ENCODE results near the gene PPOX. TPM values are rescaled to one million over a fixed set of nuclear protein-coding genes. Genes with fewer than 3 reads are reported as not detected.
A peak's percentile ranks its signal among the peaks of the same experiment; 100 is the strongest.

The PPOX gene
- polyA plus RNA-seq, 1 of the 3 experiments (the other 2 are of a cell fraction), result 30.7 TPM

DNA sequence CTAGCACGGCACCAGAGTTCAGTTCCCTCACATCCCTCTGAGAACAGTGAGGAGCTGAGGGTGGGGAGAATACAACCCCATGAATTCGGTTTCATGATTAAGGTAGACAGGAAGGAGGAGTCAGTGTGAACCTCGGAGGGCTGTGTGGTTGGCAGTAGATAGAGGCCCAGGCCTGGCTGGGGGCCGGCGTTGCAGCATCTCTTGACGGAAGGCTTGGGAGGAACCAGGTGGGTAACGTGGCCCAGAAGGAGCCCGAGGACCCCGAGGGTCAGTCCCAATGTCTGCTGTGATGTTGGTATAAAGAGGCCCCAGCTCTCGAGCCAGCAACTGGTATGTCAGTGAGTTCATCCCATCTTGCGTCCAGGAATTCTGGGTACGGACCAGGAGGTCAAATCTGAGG, 5.5 kb downstream of the PPOX start (continued):
- TF ChIP-seq, protein P1, sequence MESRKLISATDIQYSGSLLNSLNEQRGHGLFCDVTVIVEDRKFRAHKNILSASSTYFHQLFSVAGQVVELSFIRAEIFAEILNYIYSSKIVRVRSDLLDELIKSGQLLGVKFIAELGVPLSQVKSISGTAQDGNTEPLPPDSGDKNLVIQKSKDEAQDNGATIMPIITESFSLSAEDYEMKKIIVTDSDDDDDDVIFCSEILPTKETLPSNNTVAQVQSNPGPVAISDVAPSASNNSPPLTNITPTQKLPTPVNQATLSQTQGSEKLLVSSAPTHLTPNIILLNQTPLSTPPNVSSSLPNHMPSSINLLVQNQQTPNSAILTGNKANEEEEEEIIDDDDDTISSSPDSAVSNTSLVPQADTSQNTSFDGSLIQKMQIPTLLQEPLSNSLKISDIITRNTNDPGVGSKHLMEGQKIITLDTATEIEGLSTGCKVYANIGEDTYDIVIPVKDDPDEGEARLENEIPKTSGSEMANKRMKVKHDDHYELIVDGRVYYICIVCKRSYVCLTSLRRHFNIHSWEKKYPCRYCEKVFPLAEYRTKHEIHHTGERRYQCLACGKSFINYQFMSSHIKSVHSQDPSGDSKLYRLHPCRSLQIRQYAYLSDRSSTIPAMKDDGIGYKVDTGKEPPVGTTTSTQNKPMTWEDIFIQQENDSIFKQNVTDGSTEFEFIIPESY (IDR thresholded peaks at IDR 0.05; ENCODE audit: borderline replicate concordance, low read depth), result no peak
- no peak for TF ChIP-seq RFX5 (IDR thresholded peaks at IDR 0.05; ENCODE audit: low read length)

DNA sequence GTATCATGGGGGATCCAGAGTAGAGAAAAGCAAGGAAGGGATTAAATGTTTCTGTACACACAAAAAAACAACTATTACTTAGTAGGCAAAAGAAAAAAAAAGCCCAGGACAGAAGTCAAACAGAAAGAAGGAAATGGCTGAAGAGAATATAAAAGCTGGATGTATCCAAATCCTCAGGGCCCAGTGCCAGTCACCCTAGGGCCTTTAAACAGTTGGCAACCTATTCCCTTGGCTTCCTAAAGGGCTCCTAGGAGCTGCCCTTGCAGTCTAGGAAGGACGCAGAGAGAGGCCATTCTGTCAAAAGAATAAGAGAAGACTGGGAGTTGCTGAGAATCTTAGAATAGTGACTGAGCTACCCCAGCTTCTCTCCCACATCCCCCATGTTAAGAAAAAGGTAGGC, 6.1 kb downstream of the PPOX start:
- Histone ChIP-seq H3K27ac (ENCODE audit: low read depth in 2 of 2, low read length in 1 of 2) (no peak overlapping the region), H2AFZ (ENCODE audit: low read depth) (no peak overlapping the region), H3K27me3 (ENCODE audit: insufficient read depth) (no peaks in the 10 kb centered on the region), H3K4me2 (no peak overlapping the region), H3K9me3 (no peaks in the 10 kb centered on the region), H3K36me3 (replicated peaks in 1 of 2; ENCODE audit: control insufficient read depth in 1 of 2, insufficient read depth in 2 of 2, low read length in 1 of 2) (peaks cover 37 to 61% of the 10 kb centered on the region in 2 experiments), H3K79me2 (ENCODE audit: insufficient read depth) (peaks cover 17% of the 10 kb centered on the region), H3F3A (replicated peaks; ENCODE audit: insufficient read depth) (no peaks in the 10 kb centered on the region), H3K4me1 (ENCODE audit: control insufficient read depth in 1 of 2, insufficient read depth in 2 of 2, low read depth in 1 of 2, low read length in 1 of 2) (peaks cover 0 to 17% of the 10 kb centered on the region in 2 experiments; a peak in 1 of 4 replicates), H3K4me3 (ENCODE audit: low read depth in 2 of 2, low read length in 1 of 2) (no peak overlapping the region), H3K9ac (no peak overlapping the region), H3K9me2 (no peaks in the 10 kb centered on the region), H4K20me1 (ENCODE audit: insufficient read depth) (no peaks in the 10 kb centered on the region)
- ChIA-PET CTCF (no interaction called here), POLR2A (no interaction called here)
- WGBS (ENCODE audit: low lambda C conversion rate), result 71% methylated on average over 1 of the region's 1 CpG
- TF ChIP-seq SIN3A (IDR thresholded peaks at IDR 0.05; ENCODE audit: borderline replicate concordance, low read depth, low read length) (no peak), FOSL2 (IDR thresholded peaks at IDR 0.05; ENCODE audit: borderline replicate concordance, low read depth) (no peak), MXI1 (IDR thresholded peaks at IDR 0.05; ENCODE audit: low read depth, low read length) (no peak), TCF12 (IDR thresholded peaks at IDR 0.05) (no peak), SMC3 (IDR thresholded peaks at IDR 0.05; ENCODE audit: low read depth, low read length) (no peak)
- TF ChIP-seq, protein P2, sequence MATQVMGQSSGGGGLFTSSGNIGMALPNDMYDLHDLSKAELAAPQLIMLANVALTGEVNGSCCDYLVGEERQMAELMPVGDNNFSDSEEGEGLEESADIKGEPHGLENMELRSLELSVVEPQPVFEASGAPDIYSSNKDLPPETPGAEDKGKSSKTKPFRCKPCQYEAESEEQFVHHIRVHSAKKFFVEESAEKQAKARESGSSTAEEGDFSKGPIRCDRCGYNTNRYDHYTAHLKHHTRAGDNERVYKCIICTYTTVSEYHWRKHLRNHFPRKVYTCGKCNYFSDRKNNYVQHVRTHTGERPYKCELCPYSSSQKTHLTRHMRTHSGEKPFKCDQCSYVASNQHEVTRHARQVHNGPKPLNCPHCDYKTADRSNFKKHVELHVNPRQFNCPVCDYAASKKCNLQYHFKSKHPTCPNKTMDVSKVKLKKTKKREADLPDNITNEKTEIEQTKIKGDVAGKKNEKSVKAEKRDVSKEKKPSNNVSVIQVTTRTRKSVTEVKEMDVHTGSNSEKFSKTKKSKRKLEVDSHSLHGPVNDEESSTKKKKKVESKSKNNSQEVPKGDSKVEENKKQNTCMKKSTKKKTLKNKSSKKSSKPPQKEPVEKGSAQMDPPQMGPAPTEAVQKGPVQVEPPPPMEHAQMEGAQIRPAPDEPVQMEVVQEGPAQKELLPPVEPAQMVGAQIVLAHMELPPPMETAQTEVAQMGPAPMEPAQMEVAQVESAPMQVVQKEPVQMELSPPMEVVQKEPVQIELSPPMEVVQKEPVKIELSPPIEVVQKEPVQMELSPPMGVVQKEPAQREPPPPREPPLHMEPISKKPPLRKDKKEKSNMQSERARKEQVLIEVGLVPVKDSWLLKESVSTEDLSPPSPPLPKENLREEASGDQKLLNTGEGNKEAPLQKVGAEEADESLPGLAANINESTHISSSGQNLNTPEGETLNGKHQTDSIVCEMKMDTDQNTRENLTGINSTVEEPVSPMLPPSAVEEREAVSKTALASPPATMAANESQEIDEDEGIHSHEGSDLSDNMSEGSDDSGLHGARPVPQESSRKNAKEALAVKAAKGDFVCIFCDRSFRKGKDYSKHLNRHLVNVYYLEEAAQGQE (IDR thresholded peaks at IDR 0.05; ENCODE audit: low read depth, low read length), result no peak
- DNase-seq, result no peak

DNA sequence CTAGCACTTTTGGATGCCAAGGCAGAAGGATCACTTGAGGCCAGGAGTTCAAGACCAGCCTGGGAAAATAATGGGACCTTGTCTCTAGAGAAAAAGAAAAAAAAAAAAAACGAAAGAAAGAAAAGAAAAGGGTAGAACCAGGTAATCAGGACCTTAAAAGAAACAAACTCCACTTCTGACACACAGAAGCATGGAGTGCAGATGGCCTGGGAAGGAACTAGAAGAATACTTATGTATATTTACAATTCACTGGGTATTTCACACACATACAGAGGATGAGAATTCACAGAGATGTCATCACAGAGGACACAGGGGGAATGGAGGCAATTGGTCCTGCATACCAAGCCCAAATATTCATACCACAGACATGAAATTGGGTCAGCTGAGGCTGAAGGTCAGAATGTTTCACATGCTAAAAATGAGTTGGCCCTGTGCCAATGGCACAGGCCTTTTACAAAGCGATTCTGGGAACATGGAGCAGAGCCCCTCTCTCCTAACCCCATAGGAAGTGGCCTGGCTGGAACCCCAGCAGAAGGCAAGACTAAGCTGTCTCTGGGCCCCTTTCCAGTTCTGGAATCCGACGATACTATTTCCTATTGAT, 6.7 kb downstream of the PPOX start:
- Histone ChIP-seq H2AFZ (ENCODE audit: low read depth) (no peak overlapping the region), H3K27ac (ENCODE audit: low read depth in 2 of 2, low read length in 1 of 2) (no peak overlapping the region; a peak in 1 of 4 replicates), H3K4me3 (ENCODE audit: low read depth in 2 of 2, low read length in 1 of 2) (no peak overlapping the region), H3K9me2 (no peaks in the 10 kb centered on the region), H4K20me1 (ENCODE audit: insufficient read depth) (no peaks in the 10 kb centered on the region), H3K4me2 (no peak overlapping the region), H3K27me3 (ENCODE audit: insufficient read depth) (no peaks in the 10 kb centered on the region), H3K4me1 (ENCODE audit: control insufficient read depth in 1 of 2, insufficient read depth in 2 of 2, low read depth in 1 of 2, low read length in 1 of 2) (peaks cover 0 to 17% of the 10 kb centered on the region in 2 experiments; a peak in 1 of 4 replicates), H3K36me3 (replicated peaks in 1 of 2; ENCODE audit: control insufficient read depth in 1 of 2, insufficient read depth in 2 of 2, low read length in 1 of 2) (peaks cover 37 to 61% of the 10 kb centered on the region in 2 experiments), H3K79me2 (ENCODE audit: insufficient read depth) (peaks cover 17% of the 10 kb centered on the region), H3K9me3 (no peaks in the 10 kb centered on the region), H3F3A (replicated peaks; ENCODE audit: insufficient read depth) (no peaks in the 10 kb centered on the region), H3K9ac (no peak overlapping the region)
- WGBS (ENCODE audit: low lambda C conversion rate), result 64% methylated on average over 4 of the region's 4 CpGs
- TF ChIP-seq MEF2A (IDR thresholded peaks at IDR 0.05; ENCODE audit: borderline replicate concordance, low read depth) (no peak), NFIC (IDR thresholded peaks at IDR 0.05; ENCODE audit: borderline replicate concordance) (peak; percentile 60)
- no peak for DNase-seq
- CTCF ChIA-PET, result no interaction called here
- POLR2A ChIA-PET, result no interaction called here
